HG03175 (cell line): ENCODE results near the gene TCOF1.

Source experiments
- ATAC-seq: cut with Tn5 transposase; IDR thresholded peaks from one replicate; pipeline ENCODE4 v1.9.1; 2021; ENCODE audit warnings: mild to moderate bottlenecking, moderate library complexity; ENCODE audit not compliant: unreplicated experiment

The TCOF1 gene

DNA sequence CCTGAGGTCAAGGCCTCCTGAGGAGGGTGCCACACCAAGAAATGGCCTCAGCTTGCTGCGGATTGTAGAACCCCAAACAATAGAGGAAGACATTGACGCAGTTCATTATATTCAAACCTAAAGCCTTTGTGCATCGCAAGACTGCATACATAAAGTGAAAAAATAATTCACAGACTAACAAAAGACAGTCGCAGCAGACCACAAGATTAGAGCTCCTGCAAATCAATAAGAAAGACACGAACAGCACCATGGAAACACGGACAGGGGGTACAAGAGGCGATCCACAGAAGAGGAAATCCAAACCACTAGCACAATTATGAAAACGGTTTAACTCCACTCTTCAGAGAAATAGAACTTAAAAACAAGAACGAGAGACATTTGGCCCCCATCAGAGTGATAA lies 10.0 kb upstream of the TCOF1 start:
- ATAC-seq, result no peak

DNA sequence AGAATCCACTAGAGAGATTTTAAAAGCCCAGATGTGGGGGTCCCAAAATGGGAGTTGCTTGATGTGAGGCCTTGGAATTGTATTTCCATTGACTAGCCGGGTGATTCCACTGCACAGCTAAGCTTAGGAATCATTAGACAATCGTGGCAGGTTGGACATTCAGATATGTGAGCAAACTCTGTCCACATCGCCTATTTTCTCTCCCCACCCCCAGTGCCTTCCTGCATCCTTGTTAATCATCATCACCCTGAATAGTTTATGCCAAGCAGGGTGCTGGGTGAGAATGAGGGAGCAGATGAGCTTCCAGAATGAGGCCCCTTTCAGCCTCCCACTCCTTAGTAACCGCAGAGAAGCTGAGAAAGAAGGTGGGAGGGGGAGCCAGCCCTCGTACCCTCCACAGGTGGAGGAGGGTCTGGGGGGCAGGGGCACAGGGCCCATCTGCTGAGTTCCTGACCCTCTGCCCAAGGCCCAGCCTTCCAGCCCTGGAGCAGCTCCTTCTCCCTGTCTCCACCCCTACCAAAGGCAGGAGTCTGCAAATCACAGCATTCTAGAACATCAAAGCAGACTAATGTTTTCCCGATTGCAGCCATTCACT lies 7.7 kb upstream of the TCOF1 start:
- ATAC-seq, result no peak

DNA sequence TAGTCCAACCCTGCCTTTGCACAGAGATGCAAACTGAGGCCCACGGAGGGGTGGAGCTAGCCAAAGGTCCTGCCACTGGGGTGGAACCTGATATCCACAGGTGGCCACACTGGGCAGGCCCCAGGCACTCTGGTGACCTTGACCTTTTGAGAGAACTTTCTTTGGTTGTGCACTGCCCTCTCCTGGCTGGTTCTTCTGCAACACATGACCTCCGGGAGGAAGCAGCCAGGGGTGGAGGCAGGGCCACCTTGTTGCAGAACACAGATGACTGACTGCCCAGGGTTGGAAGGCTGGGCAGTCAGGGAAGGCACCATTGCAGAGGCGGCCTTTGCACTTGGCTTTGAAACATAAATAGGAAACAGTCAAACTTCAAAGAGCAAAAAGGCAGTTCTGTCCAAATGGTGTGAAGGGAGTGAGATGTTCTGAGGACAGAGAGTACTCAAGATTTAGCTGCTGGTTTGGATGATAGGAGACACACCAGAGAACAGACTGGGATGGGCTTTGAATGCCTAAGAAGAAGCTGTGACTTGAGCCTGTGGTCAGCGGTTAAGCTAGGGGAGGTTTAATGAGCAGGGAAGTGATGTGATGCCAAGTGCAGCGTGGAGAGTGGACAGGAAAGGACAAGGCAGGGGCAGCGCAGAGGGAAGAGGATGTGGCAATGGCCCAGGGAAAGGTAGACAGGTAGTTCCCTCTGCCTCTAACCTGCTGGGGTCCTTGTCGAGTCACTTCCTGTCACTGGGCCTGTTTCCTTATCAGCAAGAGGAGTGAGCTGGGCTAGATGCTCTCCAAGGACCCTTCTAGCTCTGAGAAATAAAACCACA lies 6.8 kb upstream of the TCOF1 start:
- ATAC-seq, result peak; percentile 83

DNA sequence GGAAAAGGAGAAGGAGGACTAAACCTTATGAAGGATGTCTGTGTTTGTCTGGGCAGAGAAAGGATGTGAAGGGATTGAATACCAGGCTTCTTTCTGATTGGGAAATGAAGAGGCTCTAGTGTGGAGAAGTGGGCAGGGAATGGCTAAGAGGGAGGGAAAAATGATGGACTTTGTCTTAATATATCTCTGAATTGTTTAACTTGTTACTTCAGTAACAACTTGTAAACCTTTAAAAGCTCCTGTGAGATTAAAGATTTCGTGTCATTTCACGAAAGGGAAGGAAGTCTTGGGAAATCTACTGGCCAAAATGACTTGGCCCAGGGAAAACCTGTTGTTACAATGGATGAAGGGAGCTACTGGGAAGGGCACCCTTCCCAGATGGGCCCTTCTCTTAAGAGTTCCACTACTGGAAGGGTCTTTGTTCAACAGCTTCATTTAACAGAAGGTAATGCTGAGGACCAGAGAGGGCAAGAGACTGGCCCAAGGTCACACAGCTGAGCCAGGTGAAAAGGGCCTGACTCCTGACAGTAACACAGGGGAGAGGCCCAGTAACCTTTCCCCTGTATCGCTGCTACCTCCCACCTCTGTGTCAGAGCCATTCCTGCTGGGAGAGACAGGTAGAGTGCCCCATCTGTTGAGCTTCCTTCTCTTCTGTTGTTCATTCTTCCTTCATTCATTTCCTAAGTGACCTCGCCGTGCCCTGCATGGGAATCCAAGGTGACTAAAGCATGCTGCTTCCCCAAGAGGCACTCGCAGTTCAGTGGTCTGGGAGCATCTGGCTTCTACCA lies 5.1 kb upstream of the TCOF1 start:
- no peak for ATAC-seq

DNA sequence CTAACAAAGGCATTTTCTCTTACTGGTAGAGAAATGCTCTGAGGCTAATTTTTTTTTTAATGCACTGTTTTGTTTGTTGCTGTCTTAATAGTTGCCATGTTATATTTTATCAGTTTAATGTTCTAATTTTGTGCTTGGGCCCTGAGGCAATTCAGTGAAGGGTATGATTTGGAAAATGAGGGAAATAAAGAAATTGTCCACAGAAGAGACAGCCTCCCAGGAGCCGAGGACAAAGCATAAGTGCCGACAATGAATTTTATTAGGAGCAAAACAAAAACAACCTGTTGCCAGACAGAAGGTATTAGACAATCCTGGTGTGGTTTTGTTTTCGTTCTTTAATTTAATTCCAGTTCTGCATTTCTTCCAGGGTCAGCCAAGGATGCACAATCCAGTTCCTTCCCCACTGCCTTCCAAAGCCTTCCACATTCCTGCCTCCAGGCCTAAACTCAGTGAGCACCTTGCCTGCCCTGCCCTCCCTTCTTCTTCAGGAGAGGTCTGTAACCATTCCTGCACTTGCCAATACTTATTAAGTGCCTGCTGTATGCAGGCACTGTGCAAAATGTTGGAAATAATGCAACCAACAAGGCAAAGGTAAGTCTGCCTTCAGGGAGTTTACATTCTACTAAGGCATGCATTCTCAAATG lies 4.3 kb upstream of the TCOF1 start:
- no peak for ATAC-seq

DNA sequence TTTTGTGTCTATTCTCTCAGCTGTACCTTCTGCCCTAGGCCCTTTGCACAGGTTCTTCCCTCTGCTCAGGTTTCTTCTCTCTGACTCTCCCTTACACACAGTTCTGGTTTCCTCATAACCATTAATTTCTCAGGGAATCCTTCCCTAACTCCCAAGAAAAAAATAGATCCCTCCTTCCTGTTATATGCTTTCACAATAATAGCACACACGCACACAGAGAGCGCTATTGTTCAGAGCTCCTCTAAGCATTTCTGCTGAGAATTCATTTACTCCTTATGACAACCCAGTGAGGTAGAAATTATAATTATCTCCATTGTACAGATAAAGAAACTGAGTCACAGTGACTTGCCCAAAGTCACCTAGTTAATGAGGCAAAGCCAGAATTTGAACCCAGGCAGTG lies 1.7 kb upstream of the TCOF1 start:
- ATAC-seq, result no peak

DNA sequence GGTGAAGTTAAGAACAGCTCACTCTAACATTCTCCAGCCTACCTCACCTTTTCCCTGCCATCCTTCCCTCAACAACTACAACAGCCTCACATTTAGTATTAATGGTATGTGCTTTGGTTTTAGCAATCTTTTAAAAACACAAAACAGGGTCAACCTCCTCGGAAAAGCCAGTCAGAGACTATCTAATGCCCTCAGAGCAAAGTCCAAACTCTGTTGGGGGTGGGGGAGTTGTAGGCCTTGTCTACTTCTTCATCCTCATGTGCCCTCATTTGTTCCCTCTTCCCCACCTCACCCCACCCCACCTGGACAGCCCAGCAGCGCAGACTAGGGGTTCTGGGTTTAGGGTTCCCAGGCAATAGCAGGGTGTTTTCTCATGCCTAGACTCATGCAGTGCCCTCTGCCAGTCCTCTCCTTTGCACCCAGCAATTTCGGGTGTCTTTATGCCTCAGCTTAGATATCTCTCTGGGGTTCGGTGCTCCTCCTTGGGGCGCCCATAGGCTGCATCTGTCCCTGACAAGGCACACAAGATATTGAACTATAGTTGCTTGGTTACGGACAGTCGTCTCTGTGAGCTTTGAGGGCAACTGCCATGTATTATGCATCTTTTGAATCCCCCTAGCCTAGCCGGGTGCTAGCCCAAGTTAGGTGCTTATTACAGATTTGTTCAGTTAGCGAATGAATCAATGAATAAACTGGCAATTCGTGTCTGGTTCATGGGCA lies 762 bp upstream of the TCOF1 start:
- no peak for ATAC-seq

DNA sequence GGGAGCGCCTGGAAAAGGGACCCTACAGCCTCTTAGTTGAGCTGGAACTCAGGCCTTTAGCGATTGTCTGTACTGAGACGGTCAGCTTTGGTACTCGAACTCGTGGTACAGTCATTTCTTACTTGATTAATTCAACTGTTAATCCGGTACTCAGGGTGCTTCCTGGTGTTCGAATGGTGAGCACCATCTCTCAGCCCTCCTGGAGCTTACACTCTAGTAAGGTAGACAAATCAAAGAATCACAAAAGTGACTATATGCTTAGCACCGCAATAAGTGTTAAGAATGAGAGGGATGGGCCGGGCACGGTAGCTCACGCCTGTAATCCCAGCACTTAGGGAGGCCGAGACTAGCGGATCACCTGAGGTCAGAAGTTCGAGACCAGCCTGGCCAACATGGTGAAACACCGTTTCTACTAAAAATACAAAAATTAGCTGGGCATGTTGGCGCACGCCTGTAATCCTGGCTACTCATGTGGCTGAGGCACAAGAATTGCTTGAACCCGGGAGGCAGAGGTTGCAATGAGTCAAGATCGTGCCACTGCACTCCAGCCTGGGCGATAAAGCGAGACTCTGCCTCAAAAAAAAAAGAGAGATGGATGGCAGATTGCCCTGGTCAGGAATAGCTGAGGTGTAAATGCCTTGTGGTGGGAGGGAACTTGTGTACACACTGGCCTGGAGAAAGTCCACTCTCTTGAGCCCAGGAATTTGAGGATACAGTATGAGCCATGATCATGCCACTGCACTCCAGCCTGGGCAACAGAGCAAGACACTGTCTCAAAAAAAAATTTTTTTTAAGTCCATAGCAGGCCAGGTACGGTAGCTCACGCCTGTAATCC lies 981 bp downstream of the TCOF1 start:
- no peak for ATAC-seq

DNA sequence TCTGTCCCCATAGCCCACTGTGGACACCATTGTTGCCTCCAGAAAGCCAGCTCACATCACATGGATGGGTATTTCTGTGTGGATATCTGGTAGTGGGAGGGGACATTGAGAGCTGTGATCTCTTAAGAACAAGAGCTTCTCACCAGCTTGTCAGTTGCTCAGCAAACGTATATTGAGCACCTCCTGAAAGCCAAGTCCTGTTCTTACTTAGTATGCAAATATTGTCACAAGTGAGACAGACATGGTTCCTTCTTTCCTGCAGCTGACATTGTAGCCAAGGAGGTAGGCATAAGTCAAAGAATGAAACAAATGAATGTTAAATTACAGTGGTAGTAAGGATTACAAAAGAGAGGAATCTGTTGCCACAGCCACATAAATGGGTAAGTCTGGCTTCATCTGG lies 3.8 kb downstream of the TCOF1 start:
- ATAC-seq, result no peak

DNA sequence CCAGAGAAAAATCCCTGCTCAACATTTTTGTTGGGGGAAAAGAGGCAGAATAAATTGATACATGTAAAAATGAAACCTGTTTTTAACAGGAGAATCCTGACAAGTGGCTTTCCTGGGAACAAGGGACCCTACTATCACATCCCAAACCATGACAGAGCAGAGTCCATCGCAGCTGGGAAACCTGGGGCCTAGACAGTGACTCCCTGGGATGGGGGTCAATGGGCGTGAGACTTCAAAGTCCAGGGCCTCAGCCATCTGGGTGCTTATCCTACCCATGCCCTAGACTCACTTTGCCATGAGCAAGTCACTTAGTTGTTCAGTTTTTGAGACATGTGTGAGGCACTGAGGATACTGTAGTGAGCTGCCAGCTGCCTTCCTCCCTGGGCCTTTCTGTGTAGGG lies 5.7 kb downstream of the TCOF1 start:
- ATAC-seq, result no peak

DNA sequence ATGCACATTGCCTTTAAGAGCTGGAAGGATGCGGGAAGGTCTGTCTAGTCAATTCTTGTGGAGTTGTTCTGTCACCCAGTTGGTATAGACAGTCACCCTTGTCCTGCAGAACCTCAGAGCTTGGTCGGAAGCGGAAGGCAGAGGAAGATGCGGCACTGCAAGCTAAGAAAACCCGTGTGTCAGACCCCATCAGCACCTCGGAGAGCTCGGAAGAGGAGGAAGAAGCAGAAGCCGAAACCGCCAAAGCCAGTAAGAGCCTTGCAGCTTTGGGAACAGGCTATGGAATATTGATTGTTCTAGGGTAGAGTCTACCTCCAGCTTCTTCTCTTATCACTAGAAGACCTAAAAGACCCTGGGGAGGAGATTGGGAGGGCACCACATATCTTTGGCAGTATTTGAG lies 6.5 kb downstream of the TCOF1 start:
- ATAC-seq, result no peak

DNA sequence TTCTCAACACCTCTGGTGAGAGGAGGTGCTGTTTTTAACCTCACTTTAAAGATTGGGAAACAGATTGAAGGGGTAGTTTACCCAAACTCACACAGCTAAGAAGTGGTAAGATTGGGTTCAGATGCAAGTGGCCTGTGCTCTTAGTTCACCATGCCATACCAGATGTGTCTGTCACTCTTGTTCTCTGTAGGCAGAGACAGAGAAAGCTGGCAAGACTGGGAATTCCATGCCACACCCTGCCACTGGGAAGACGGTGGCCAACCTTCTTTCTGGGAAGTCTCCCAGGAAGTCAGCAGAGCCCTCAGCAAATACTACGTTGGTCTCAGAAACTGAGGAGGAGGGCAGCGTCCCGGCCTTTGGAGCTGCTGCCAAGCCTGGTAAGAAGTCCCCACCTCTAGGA lies 11.0 kb downstream of the TCOF1 start:
- no peak for ATAC-seq

DNA sequence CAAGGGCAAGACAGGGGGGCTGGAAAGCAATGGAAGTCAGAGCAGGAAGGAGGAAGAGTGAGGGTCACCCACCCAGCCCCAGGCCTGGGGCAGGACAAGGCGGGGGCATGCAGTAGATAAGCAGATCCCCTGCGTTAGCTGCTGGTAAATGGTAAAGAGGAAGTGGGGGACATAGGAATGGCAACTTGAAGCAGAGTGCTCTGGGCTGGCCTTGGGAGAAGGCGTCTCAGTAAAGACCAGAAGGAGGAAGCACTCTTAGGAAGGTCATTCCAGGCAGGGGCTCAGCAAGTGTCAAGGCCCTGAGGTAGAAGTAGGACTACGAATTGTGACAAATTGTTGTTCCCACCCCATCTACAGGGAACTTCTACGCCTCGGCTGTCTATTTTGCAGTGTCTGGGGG lies 15.1 kb downstream of the TCOF1 start:
- no peak for ATAC-seq

DNA sequence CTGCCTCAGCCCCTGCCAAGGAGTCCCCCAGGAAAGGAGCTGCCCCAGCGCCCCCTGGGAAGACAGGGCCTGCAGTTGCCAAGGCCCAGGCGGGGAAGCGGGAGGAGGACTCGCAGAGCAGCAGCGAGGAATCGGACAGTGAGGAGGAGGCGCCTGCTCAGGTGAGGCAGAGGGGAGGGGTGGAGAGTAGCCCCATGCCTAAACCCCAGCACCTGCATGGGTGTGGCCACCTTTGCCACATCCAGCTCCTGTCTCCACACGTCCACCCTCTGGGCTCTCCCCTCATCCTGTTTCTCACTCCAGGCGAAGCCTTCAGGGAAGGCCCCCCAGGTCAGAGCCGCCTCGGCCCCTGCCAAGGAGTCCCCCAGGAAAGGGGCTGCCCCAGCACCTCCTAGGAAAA lies 17.2 kb downstream of the TCOF1 start:
- ATAC-seq, result no peak

DNA sequence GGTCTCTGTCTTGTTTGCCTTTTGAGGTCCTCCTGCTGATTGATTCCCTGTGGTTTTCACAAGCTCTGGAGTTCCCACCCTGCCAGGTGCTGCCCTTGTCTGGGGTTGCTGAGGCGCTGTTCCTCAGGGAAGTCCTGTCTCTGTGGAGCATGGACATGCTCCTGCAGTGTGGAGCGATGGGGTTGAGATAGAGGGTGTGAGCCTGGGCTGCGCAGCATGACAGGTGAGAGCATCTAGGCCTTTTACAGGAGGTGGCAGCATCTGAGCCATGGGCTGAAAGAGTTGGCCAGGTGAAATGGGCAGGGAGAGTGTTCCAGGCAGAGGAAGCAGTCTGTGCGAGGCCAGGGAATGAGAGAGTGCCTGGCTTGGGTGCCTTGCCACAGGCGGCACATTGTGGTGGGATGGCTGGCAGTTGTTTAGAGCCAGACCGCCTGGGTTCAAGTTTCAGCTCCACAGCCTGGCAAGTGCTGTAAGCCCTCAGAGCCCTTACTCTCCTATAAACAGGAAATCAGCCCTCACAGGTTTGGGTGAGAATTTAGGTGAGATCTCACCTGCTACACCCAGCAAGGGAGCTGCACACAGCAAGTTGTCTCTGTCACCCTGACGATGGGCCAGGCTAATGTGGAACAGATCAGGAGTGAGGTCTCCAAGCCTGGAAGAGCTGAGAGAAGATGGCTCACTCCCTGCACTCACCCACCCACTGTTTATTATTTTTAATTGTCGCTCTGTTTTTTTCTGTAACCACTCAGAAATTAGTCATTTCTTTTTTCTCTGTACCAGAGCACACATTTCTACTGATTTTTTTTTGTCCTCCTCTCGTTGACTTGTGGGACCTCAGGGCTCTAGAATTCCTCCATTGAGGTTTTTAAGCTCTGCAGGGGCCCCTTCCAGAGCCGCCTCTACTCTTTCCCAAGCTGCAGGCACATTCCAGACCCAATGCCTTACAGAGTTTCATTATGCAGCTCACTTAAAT lies 19.6 kb downstream of the TCOF1 start:
- no peak for ATAC-seq

DNA sequence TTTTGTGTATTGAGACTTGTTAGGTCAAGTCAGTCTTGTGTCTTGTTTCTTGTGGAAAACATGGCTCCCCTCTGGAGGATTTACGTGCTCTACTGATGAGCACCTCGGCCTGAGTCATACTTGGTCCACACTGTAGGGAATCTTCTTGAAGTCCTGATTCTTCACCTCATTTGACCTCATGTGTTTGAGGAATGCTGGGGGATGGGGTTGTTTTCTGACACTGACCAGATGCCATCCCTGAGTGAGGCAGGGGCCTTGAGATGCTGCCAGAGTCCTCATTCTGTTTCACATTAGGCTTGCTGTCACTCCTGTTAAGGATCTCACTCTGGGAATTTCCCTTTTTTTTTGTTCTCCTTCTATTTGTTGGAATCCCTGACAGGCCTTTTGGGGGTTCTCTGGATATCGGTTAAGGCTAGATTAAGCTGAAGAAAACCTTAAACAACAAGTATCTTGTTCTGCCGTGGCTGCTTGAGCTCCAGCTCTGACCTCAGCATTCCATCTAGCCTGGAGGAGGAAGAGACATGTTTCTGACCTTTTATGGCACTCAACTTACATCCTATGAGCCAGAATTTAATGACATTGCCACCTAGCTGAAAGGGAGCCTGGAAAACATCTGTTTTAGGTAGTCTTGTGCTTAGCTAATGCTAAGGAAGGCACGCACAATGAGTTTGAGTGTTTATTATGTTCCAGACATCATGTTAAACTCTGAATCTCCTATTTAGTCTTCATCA lies 20.6 kb downstream of the TCOF1 start:
- no peak for ATAC-seq

DNA sequence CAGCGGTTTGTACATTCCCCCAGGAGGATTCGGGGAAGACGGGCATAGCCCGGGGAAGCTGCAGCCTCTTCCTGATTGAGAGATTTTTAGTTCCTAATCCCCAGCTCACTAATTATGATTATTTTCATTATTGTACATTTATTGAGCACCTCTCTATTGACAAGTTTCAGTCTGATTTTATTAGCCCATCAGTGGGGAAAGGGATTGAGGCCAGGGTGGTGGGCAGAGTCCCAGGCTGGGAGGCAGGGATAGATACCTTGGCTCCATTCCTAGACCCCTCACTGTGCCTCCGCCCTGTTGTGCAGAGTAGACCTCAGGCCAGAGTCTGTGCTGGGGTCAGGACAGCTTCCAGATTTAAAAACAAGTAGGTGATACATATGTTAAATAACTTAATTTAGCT lies 27.2 kb downstream of the TCOF1 start:
- no peak for ATAC-seq
